Dedifferentiated amniotic fluid mesenchymal stem cell (primary cell): ENCODE data around the gene SLC26A2.
"Not testable (repeated sequence)": the region's sequence is repeated elsewhere in the genome, so short reads cannot be mapped to it uniquely, and the experiment has no call there.

Experiments used
- DNase-seq: peaks from one replicate; pipeline ENCODE4 v3.0.0-alpha.2; 2016; ENCODE audit errors: extremely low spot score

SLC26A2 gene

DNA sequence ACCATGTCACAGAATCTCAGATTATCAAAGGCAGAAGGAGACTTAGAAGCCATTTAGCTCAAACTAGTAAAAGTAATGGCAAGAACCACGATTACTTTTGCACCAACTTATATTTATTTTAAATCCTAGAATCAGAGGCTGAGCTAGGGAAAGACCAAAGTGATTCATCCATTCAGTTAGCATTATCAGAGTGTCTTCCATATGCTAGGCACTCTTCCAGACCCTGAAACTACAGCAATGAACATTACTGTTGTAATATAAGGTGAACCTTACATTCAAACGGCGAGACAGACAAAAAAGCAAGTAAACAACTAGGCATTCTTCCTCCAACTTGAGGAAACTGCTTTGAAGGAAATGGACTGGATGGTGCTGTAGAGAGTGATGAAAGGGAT, 23.9 kb upstream of the SLC26A2 start:
- no peak for DNase-seq

DNA sequence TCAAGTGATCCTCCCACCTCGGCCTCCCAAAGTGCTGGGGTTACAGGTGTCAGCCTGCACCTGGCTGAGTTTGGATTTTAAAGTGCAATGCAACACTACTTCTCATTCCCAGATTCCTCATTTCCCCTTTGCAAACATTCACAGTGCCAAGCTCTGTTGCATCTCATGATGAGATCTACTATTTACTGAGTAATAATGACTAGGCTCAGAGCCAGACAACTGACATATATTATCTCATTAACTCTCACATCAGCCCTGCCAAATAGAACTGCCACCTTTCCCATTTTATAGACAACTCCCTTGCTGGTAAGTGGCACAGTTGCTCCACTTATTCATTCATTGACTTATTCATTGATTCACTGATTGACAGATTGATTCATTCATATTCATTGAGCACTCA, 22.9 kb upstream of the SLC26A2 start:
- no peak for DNase-seq

DNA sequence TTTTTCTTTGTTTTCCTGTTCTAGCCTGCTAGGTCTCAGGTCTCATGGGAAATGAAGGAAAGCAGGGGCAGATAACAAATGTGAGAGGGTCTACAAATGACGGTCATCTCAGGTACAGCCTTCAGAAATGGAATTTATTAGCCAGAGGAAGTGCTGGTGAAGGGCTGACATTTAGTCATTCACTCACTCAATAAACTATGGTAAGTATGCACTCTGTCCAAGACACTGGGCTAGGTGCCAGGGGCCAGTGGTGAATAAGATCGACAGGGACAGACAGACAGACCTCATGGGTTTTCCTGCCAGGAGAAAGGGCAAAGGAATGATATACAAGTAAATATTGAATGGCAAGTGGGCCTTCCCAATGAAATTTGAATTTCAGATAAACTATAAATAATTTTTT, 22.3 kb upstream of the SLC26A2 start:
- peak; percentile 31 for DNase-seq

- DNase-seq = peak; percentile 59
These were observed 21.7 kb upstream of the SLC26A2 start for GRCh38 chr5:149938791-149939358.

GRCh38 chr5:149939546-149939945, 21.0 kb upstream of the SLC26A2 start:
- DNase-seq = no peak

DNA sequence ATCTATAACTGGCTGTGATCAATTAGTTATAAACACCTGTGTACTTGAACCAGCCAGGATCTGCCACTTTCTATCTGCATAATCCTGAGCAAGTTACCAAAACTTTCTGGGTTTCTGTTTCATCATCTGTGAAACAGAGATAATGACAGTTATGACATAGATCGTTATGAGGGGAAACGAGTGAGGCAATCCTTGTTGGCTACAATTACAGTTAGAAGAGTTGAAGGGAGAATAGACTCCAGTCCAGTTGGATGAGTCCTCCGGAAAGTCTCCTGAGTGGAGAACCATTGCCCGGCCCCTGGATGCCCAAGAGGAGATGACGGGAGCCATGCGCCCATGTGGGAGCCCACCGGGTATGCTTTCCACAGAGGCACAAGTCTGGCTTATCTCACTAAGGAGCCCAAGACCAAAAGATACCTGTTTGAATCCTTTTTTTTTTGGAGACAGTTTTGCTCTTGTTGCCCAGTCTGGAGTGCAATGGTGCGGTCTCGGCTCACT, 20.4 kb upstream of the SLC26A2 start:
- DNase-seq = no peak

DNA sequence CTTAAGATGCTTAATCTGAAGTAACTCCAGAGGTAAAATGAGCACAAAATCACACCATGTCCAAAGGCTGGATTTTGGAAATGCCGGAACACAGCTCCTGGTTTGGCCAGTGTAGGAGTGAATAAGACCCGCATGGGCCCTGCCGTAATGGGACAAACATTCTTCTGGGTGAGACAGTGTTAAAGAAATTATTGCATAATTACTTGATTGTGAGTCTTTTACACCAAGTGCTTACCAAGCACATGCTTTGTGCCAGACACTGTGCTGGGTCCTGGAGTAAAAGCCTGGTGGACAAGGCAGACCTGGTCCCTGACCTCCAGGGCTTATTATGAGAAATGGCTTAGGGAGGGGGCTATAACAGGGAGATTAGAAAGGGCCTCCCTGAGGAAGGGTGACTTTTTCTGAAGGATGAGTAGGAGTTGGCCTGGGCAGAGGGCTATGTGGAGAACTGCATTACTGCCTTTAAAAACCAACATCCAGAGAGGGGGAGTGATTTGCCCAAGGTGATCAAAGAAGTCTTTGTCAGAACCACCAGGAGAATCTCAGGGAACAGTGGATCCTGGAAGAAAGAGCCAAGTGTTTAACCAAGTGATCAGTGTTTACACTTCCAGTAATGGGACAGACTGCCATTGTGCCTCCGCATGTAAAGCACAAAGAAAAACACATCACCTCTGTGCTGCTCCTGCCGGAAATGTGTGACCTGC, 19.5 kb upstream of the SLC26A2 start:
- no peak for DNase-seq

DNA sequence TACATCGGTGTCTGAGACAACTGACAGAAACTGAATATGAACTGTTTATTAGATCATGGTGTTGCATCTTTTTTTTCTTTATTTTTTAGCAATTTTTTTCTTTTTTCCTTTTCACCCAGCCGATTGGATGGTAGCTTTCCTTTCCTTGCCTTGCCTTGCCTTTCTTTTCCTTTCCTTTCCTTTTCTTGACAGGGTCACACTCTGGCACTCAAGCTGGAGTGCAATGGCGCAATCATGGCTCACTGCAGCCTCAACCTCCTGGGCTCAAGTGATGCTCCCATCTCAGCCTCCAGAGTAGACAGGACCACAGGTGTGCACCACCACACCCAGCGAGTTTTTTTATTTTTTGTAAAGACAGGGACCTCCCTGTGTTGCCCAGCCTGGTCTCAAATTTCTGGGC, 18.8 kb upstream of the SLC26A2 start:
- DNase-seq = no peak

DNA sequence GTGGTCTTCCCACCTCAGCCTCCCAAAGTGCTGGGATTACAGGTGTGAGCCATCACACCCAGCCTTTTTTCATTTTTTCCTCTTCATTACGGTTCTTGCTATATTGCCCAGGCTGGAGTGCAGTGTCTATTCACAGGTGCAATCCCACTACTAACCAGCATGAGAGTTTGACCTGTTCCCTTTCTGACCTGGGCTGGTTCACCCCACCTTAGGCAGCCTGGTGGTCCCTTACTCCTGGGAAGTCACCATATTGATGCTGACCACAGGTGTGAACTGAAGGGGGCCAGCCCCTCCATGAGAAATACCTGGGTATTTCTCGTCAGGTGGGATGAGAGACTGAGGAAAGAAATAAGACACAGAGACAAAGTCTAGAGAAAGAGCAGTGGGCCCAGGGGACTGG, 18.4 kb upstream of the SLC26A2 start:
- no peak for DNase-seq

GRCh38 chr5:149942741-149943169, 17.8 kb upstream of the SLC26A2 start:
- not testable (repeated sequence) for DNase-seq

- not testable (repeated sequence) for DNase-seq
These were observed 17.2 kb upstream of the SLC26A2 start for GRCh38 chr5:149943177-149943949.

DNA sequence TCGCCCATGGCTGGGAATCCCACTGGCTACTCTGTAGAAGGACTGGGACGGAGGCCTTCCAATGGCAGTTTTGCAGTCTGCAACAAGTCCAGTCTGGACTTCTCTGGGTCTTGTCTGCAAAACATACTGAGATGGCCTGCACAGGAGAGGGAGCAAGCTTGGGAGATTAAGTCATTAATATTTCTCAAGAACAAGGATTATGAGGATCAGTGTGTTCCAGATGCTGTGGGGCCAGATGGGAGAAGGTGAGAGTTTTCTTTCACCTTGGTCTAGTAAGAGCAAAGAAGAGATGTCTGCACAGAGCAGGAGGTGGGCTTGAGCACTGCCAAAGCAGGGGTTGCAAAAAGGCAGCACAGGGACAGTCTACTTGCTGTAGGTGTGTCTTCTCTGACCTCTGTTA, 15.9 kb upstream of the SLC26A2 start, which contains the start of gene PDE6A:
TSS of gene PDE6A (minus strand) at position 128 of the 400 bp plus-strand sequence. CDS start at position 8, 120 bp downstream.
- DNase-seq = no peak

DNA sequence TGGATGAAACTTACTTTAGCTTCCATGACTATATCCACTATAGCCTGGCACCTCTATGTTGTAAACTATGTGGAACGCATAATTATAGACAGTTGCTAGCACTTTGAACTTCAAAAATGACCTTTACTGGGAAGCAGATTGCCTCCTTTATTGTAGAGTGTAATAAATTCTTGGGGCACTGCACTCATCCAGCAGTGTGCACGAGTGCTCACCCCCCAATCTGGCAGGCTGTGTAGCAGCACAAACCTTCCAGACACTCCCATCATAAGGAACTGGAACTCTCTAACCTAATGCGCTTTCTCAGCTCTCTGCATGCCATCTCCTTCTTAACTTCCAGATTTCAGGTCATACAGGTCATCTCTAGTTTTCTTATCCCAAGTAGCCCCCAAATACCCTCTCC, 14.4 kb upstream of the SLC26A2 start:
- no peak for DNase-seq

- DNase-seq = no peak
These were observed 11.6 kb upstream of the SLC26A2 start for GRCh38 chr5:149948993-149949392.

DNA sequence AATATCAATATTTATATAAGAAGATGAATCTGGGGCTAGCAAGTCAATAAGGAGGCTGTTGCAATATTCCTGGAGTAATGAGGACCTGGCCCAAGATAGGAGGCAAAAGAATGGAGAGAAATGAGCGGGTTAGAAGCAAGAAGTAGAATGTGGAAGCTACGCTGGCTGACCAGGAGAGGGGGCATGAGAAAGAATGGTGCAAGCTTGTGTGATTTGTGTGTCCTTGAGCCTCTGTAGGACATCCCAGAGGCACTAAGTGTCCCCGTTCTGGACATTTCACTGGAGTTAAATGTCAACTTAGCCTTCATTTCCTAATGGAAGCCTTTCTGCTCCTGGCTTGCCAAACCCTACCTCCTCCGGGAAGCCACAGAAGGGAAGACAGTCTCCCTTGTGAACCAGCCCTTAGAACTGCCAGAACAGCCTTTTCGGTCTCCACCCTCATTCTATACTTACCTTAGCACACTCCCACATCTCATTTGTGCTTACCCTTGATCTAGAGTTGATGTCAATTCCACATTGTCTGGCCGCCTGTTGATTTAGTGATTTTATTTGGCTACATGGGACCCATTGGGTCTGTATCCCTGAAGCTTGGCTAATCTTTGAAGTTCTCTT, 9.3 kb upstream of the SLC26A2 start:
- no peak for DNase-seq

DNA sequence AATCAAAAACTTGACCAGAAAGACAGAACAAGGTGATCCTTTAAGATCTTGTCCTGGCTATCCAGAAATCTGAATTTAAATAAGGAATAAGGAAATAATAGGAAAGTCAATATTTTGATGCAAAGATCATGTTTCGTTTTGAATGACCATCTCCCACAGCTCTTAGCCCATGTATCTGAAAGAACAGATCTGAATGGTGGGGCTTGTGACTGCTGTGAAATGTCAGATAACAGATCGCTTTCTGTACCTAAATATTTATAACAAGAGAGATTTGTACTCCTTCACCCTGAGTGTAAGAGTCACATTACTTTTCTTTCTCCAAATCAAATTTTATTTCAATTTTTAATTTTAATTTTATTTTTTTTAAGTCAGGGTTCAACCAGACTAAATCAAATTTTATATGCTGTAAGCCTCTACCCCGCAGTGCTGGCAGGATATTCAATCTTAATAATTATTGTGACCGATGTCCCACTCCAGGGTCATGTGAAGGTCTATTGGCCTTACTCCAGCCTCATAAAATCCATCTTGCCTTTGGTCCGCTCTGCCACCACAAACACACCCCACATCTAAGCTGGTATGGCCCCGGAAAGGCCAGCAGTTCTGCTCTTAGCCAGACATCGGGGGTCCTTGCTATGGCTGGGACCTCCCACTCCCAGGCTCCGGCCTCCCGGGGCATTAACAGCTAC, 7.0 kb upstream of the SLC26A2 start:
- DNase-seq = no peak

GRCh38 chr5:149954798-149955197, 5.8 kb upstream of the SLC26A2 start:
- DNase-seq = no peak

- no peak for DNase-seq
These were observed 3.9 kb upstream of the SLC26A2 start for GRCh38 chr5:149956685-149957084.

- no peak for DNase-seq
These were observed 2.7 kb upstream of the SLC26A2 start for GRCh38 chr5:149957855-149958254.

DNA sequence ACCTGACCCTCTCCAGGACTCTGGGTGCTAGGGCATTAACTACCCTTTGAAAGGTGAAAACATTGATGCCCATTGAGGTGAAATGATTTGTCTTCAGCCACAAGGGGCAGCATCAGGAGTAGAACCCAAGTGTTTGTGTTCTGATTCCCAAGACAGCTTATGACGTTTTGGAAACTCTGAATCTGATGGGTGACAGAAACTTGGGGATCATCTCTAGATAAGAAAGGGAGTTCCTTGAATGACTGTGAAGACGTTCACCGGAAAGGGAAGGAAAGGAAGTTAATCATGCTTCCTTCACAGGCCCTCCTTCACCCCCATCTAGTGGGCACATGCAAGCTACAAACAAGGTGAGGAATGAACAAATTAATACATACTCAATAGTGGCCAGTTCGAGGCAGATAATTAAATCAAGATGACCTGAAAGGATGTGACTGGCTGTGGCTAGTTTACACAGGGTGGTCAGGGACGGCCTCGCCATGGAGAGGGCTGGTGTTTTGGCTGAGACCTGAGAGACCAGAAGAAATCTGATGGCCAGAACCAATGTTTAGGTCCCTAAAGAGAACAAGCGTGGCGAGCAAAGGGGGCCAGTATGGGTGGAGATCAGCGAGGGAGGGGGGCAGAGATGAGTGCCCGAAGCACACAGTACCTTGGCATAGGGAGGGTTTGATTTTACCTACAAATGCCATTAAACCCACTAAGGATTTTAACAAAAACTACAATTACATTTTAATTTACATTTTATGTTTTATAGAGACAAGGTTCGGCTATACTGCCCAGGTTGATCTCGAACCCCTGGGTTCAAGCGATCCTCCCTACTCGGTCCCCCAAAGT, 937 bp upstream of the SLC26A2 start:
- DNase-seq = peak; percentile 48

DNA sequence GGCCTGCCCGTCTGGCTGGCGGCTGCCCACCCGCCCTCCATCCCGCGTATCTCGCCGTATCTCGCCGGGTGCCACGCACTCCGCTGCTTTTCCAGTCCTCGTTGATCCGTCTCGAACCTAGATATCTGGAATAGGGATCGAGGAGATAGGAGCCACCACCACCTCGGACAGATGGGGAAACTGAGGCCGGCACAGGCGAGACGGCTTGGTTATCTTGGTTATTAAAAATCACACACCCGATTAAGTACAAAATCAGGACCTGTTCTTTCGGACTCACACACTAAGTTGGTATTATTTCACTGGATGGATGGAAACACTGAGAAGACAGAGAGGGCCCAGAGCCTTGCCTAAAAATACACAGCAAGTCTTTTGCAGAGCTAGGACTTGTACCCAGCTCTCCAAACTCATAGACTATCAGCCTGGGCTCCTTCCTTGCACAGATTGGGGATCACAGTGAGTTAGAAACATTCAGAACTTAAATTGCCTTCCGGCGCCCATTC, 678 bp downstream of the SLC26A2 start:
- DNase-seq = no peak
